ENCODE measurements around the gene HS6ST3.

DNA sequence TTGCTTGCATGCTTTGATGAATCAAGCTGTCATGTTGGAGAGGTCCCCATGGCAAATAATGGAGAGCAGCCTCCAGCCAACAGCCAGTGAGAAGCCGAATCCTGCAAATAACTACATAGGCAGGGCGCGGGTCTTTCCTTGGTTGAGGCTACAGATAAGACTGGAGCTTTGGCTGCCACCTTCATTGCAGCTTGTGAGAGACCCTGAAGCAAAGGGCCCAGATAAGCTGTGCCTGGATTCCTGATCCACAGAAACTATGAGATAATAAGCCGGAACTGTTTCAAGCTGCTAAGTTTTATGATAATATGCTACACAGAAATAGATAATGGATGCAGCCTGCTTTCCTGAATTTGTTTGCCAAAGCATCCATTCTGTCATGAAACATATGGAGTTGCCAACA lies 257.0 kb downstream of the HS6ST3 start:
- no peak for TF ChIP-seq CTCF (IDR thresholded peaks at IDR 0.05)
- no peak for TF ChIP-seq POLR2AphosphoS5 (IDR thresholded peaks at IDR 0.05)
- TF ChIP-seq POLR2A (IDR thresholded peaks at IDR 0.05): no peak

Measured in upper lobe of left lung (tissue), 4 donors.